H1 (cell line): ENCODE results near the gene CEP85L. TPM values are rescaled to one million over a fixed set of nuclear protein-coding genes. Genes with fewer than 3 reads are reported as not detected.

Experiments used
- CTCF ChIA-PET: fragments of 300-600 bp; sonication (Branson Sonifier 250); formaldehyde crosslinking; loops from one replicate; lab custom pipeline; 2021; ENCODE audit not compliant: partially characterized antibody; lab: Charles Lee
- POLR2A ChIA-PET: fragments of 300-600 bp; sonication (Branson Sonifier 250); formaldehyde crosslinking; loops from one replicate; lab custom pipeline; 2021; ENCODE audit warnings: inconsistent platforms; ENCODE audit not compliant: partially characterized antibody; lab: Charles Lee
- DNase-seq, 2 experiments: peaks; one replicate each; pipeline versions ENCODE4 v3.0.0 to v3.0.0-alpha.2; 2010 to 2022; ENCODE audit warnings: low spot score in 2 of 2, low read depth in 1 of 2, mixed read lengths in 1 of 2
- FAIRE-seq: peaks from 2 replicates; lab custom pipeline; 2011; peaks lifted over from hg19 to GRCh38; lab: Jason Lieb, UNC
- H2AFZ ChIP-seq: 2 replicates; pipeline ENCODE4 v1.8.1; 2012; ENCODE audit warnings: low read length, inconsistent platforms
- H2AK5ac ChIP-seq: 2 replicates; pipeline ENCODE4 v1.6.1; 2013; ENCODE audit warnings: low read depth, low read length
- H2BK120ac ChIP-seq: replicated peaks from 2 replicates; pipeline ENCODE3; 2013; ENCODE audit warnings: low read depth, low read length, inconsistent platforms
- H2BK12ac ChIP-seq: 2 replicates; pipeline ENCODE4 v1.6.1; 2013; ENCODE audit warnings: low read depth, low read length
- H2BK15ac ChIP-seq: 2 replicates; pipeline ENCODE4 v1.6.1; 2013; ENCODE audit warnings: low read length
- H2BK20ac ChIP-seq: 2 replicates; pipeline ENCODE4 v1.6.1; 2013; ENCODE audit warnings: low read length
- H2BK5ac ChIP-seq: 2 replicates; pipeline ENCODE4 v1.6.1; 2013; ENCODE audit warnings: low read depth, low read length
- H3K14ac ChIP-seq: 2 replicates; pipeline ENCODE4 v1.6.1; 2013; ENCODE audit warnings: inconsistent platforms; ENCODE audit not compliant: insufficient read length
- H3K18ac ChIP-seq: 2 replicates; pipeline ENCODE4 v1.6.1; 2013; ENCODE audit warnings: low read length; ENCODE audit errors: extremely low read depth
- H3K23ac ChIP-seq: 2 replicates; pipeline ENCODE4 v1.6.1; 2013; ENCODE audit warnings: inconsistent platforms; ENCODE audit not compliant: insufficient read length
- H3K23me2 ChIP-seq: 2 replicates; pipeline ENCODE4 v1.6.1; 2013; ENCODE audit warnings: low read depth, low read length
- H3K27ac ChIP-seq: 2 replicates; pipeline ENCODE4 v1.6.1; 2011; ENCODE audit warnings: low read depth, low read length, inconsistent platforms
- H3K27me3 ChIP-seq, 4 experiments: replicated peaks in 1 of 4; 1 replicate in 1 of 4; 2 replicates in 3 of 4; pipeline versions ENCODE4 v1.6.1 to v1.8.1; 2011 to 2013; ENCODE audit warnings: low read length in 3 of 4, mild to moderate bottlenecking in 3 of 4, inconsistent platforms in 2 of 4, mixed read lengths in 2 of 4, moderate library complexity in 1 of 4; ENCODE audit not compliant: control insufficient read depth in 3 of 4, insufficient read depth in 3 of 4; ENCODE audit errors: extremely low read depth in 1 of 4
- H3K36me3 ChIP-seq, 4 experiments: 2 replicates each; pipeline versions ENCODE4 v1.6.1 to v1.8.1; 2011 to 2013; ENCODE audit warnings: mild to moderate bottlenecking in 4 of 4, low read length in 3 of 4, moderate library complexity in 2 of 4, control low read depth in 1 of 4, inconsistent platforms in 1 of 4; ENCODE audit not compliant: insufficient read depth in 4 of 4, control insufficient read depth in 2 of 4
- H3K4ac ChIP-seq: replicated peaks from 2 replicates; pipeline ENCODE3; 2013; ENCODE audit warnings: low read length, low read depth, mixed read lengths, inconsistent platforms; ENCODE audit not compliant: insufficient read length
- H3K4me1 ChIP-seq, 4 experiments: replicated peaks in 1 of 4; 1 replicate in 1 of 4; 2 replicates in 3 of 4; pipeline versions ENCODE4 v1.6.1 to v1.8.1; 2011 to 2013; ENCODE audit warnings: low read length in 3 of 4, inconsistent platforms in 2 of 4, mixed read lengths in 1 of 4; ENCODE audit not compliant: insufficient read depth in 4 of 4, control insufficient read depth in 3 of 4
- H3K4me2 ChIP-seq, 2 experiments: 2 replicates each; pipeline versions ENCODE4 v1.6.1 to v1.8.1; 2011 to 2013; ENCODE audit warnings: low read depth in 2 of 2, low read length in 2 of 2, control low read depth in 1 of 2, inconsistent platforms in 1 of 2, mild to moderate bottlenecking in 1 of 2; ENCODE audit not compliant: insufficient read depth in 1 of 2
- H3K4me3 ChIP-seq, 4 experiments: fragments of 200-600, 300-600 bp in 1 of 4; sonication (generic), shearing (Covaris generic), sonication (Bioruptor Twin) in 1 of 4; 2 replicates each; pipeline versions ENCODE4 v1.5.1 to v1.8.1; 2011 to 2016; ENCODE audit warnings: low read length in 4 of 4, low read depth in 3 of 4, control low read depth in 2 of 4, inconsistent platforms in 2 of 4, mild to moderate bottlenecking in 2 of 4, mixed read lengths in 1 of 4, moderate library complexity in 1 of 4; ENCODE audit not compliant: insufficient read depth in 2 of 4; ENCODE audit errors: extremely low read depth in 1 of 4
- H3K56ac ChIP-seq: replicated peaks from 2 replicates; pipeline ENCODE3; 2013; ENCODE audit warnings: low read depth, mild to moderate bottlenecking, mixed read lengths, low read length, inconsistent platforms; ENCODE audit not compliant: insufficient read length
- H3K79me1 ChIP-seq: 2 replicates; pipeline ENCODE4 v1.6.1; 2013; ENCODE audit warnings: low read depth, low read length, control low read depth
- H3K79me2 ChIP-seq, 2 experiments: 2 replicates each; pipeline versions ENCODE4 v1.6.1 to v1.8.1; 2012 to 2013; ENCODE audit warnings: low read length in 2 of 2, mild to moderate bottlenecking in 2 of 2, inconsistent platforms in 1 of 2; ENCODE audit not compliant: insufficient read depth in 2 of 2, control insufficient read depth in 1 of 2
- H3K9ac ChIP-seq, 4 experiments: replicated peaks in 1 of 4; 1 replicate in 1 of 4; 2 replicates in 3 of 4; pipeline versions ENCODE4 v1.6.1 to v1.8.1; 2011 to 2013; ENCODE audit warnings: low read depth in 3 of 4, low read length in 3 of 4, control low read depth in 2 of 4, mild to moderate bottlenecking in 2 of 4, moderate library complexity in 2 of 4, inconsistent platforms in 1 of 4; ENCODE audit errors: extremely low read depth in 1 of 4
- H3K9me3 ChIP-seq, 2 experiments: 2 replicates each; pipeline versions ENCODE4 v1.6.1 to v1.8.1; 2012 to 2013; ENCODE audit warnings: mild to moderate bottlenecking in 2 of 2, moderate library complexity in 2 of 2, control low read depth in 1 of 2, inconsistent platforms in 1 of 2, low read depth in 1 of 2, low read length in 1 of 2, mixed read lengths in 1 of 2; ENCODE audit not compliant: insufficient read depth in 2 of 2
- H4K20me1 ChIP-seq, 2 experiments: replicated peaks in 1 of 2; 2 replicates each; pipeline versions ENCODE3 to v1.8.1; 2011 to 2013; ENCODE audit warnings: inconsistent platforms in 2 of 2, low read length in 2 of 2, mild to moderate bottlenecking in 1 of 2; ENCODE audit not compliant: insufficient read depth in 2 of 2, control insufficient read depth in 1 of 2
- H4K5ac ChIP-seq: 2 replicates; pipeline ENCODE4 v1.6.1; 2013; ENCODE audit warnings: low read length, low read depth, mixed read lengths, inconsistent platforms; ENCODE audit not compliant: insufficient read length
- H4K8ac ChIP-seq: 2 replicates; pipeline ENCODE4 v1.8.0; 2013; ENCODE audit warnings: mild to moderate bottlenecking, moderate library complexity, low read length, inconsistent platforms; ENCODE audit not compliant: insufficient read depth; ENCODE audit errors: extremely low read depth
- H4K91ac ChIP-seq: replicated peaks from 2 replicates; pipeline ENCODE3; 2013; ENCODE audit warnings: low read length, mixed read lengths, inconsistent platforms; ENCODE audit not compliant: insufficient read length
- ASH2L ChIP-seq: fragments of 200-600, 300-600 bp; sonication (generic); IDR thresholded peaks from one replicate; pipeline ENCODE4 v1.7.1; 2017; ENCODE audit warnings: low read length
- BACH1 ChIP-seq: IDR thresholded peaks from 2 replicates; pipeline ENCODE4 v1.6.1; 2012; ENCODE audit warnings: low read length, improper control_type of control experiment
- BCL11A ChIP-seq, 2 experiments: IDR thresholded peaks; one replicate each; pipeline ENCODE4 v1.6.1; 2011; ENCODE audit warnings: low read depth in 2 of 2, low read length in 2 of 2, mild to moderate bottlenecking in 2 of 2
- CHD1 ChIP-seq: IDR thresholded peaks from 2 replicates; pipeline ENCODE4 v1.6.1; 2012; ENCODE audit warnings: low read depth, low read length, improper control_type of control experiment
- JUN ChIP-seq: IDR thresholded peaks from 2 replicates; pipeline ENCODE4 v1.6.1; 2011; ENCODE audit warnings: low read depth, mild to moderate bottlenecking, improper control_type of control experiment, low read length
- NANOG ChIP-seq: IDR thresholded peaks from 2 replicates; pipeline ENCODE4 v1.6.1; 2011; ENCODE audit warnings: low read length, low read depth, mild to moderate bottlenecking, inconsistent platforms; ENCODE audit not compliant: insufficient read depth, poor library complexity, severe bottlenecking
- PHF8 ChIP-seq: fragments of 200-600 bp; sonication (generic); conservative IDR thresholded peaks from 2 replicates; pipeline ENCODE4 v1.7.1; 2012; ENCODE audit warnings: low read depth, mild to moderate bottlenecking, inconsistent platforms, low read length, moderate library complexity
- POLR2A ChIP-seq, 2 experiments: IDR thresholded peaks; 1 replicate in 1 of 2; 2 replicates in 1 of 2; pipeline ENCODE4 v1.6.1; 2011; ENCODE audit warnings: low read depth in 2 of 2, low read length in 2 of 2, mild to moderate bottlenecking in 2 of 2; ENCODE audit errors: control extremely low read depth in 1 of 2
- POLR2AphosphoS5 ChIP-seq: IDR thresholded peaks from 2 replicates; pipeline ENCODE4 v1.6.1; 2011; ENCODE audit warnings: low read depth, low read length
- SP2 ChIP-seq: IDR thresholded peaks from 2 replicates; pipeline ENCODE4 v1.6.1; 2012; ENCODE audit warnings: mild to moderate bottlenecking, low read length, inconsistent platforms
- TBP ChIP-seq: IDR thresholded peaks from 2 replicates; pipeline ENCODE4 v1.6.1; 2011; ENCODE audit warnings: low read depth, low read length, improper control_type of control experiment
- TEAD4 ChIP-seq: IDR thresholded peaks from 2 replicates; pipeline ENCODE4 v1.6.1; 2012; ENCODE audit warnings: low read depth, low read length, inconsistent platforms, mixed read lengths
- WGBS, 2 experiments: shearing (Covaris generic) in 1 of 2; methylation state at CpG; one replicate each; pipeline versions ENCODE4 v1.1.6 to v1.1.7; 2013 to 2015; ENCODE audit warnings: low lambda C conversion rate in 2 of 2, mixed read lengths in 2 of 2, inconsistent platforms in 1 of 2, low coverage in 1 of 2, missing lambda C conversion rate in 1 of 2; ENCODE audit not compliant: insufficient replicate concordance in 2 of 2, insufficient coverage in 1 of 2, insufficient read length in 1 of 2; ENCODE audit errors: extremely low coverage in 1 of 2, missing lambda C conversion rate in 1 of 2; 5-methylcytosine and 5-hydroxymethylcytosine counted together
- polyA plus RNA-seq, 7 experiments: library from polyadenylated mRNA; depleted of rRNA in 3 of 7; stranded (reverse) in 5 of 7; unstranded in 2 of 7; fragments of >200 nt in 5 of 7; fragments of 200-250 nt in 2 of 7; gene quantifications; 1 replicate in 5 of 7; 2 replicates in 1 of 7; 4 replicates in 1 of 7; pipeline versions ENCODE4 v1.2.1 to v1.2.3, GENCODE V29; 2011 to 2013; ENCODE audit warnings: missing spikeins in 2 of 7, mixed read lengths in 2 of 7
- total RNA-seq: library from RNA; stranded (reverse); fragmentation: NEBNext Ultra II Directional; extraction: Animal tissue kit (Norgen Biotek cat#: 25700); gene quantifications from 2 replicates; pipeline ENCODE4 v1.2.1, GENCODE V29; 2021
- TF ChIP-seq, protein P1 (sequence below): IDR thresholded peaks from 2 replicates; pipeline ENCODE4 v1.6.1; 2011; ENCODE audit warnings: low read depth, mild to moderate bottlenecking, low read length; ENCODE audit not compliant: insufficient read depth
- TF ChIP-seq, protein P2 (sequence below): IDR thresholded peaks from 2 replicates; pipeline ENCODE4 v1.6.1; 2012; ENCODE audit warnings: inconsistent platforms
- TF ChIP-seq, protein P3 (sequence below): IDR thresholded peaks from 2 replicates; pipeline ENCODE4 v1.6.1; 2012; ENCODE audit warnings: inconsistent platforms

Gene CEP85L
- total and polyA plus RNA-seq, 2 of the 8 experiments (the other 6 are each of a cell fraction or from before 2014, with no cell fraction given): 3.2 to 27.6 TPM

DNA sequence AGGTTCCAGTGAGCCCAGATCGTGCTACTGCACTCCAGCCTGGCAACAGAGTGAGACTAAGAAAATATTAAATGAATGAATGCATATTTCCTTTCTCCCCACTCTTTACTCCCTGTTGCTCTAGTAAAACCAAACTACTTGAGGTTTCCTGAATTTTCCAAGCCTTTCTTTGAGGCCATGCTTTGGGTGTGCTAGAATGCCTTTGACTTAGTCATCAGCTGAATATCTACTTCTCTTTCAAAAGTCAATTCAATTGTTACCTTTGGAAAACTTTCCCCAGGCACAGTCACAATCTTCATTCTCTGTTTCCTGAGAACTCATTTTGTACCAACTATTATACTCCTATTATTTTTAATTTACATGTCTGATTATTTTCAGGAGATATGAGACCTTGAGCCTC is 27.5 kb upstream of the CEP85L start:
- no peak overlapping the region for H3K4me3 ChIP-seq
- H3K18ac ChIP-seq: no peak overlapping the region
- no peaks in the 10 kb centered on the region for H3K79me2 ChIP-seq
- H4K91ac ChIP-seq: no peak overlapping the region
- no peak overlapping the region for H2BK120ac ChIP-seq
- H3K79me1 ChIP-seq: no peaks in the 10 kb centered on the region
- no peak overlapping the region for H3K4me2 ChIP-seq
- H3K27me3 ChIP-seq: no peaks in the 10 kb centered on the region
- H3K9me3 ChIP-seq: no peaks in the 10 kb centered on the region
- H4K8ac ChIP-seq: no peak overlapping the region
- H3K27ac ChIP-seq: no peak overlapping the region
- no peak overlapping the region for H2BK20ac ChIP-seq
- H4K5ac ChIP-seq: no peak overlapping the region
- no peak overlapping the region for H2AK5ac ChIP-seq
- no peak overlapping the region for H3K23ac ChIP-seq
- no peak overlapping the region for H3K9ac ChIP-seq
- no peak overlapping the region for H3K14ac ChIP-seq
- H3K23me2 ChIP-seq: no peaks in the 10 kb centered on the region
- no peak overlapping the region for H2BK5ac ChIP-seq
- POLR2A ChIA-PET: no interaction called here
- no peak overlapping the region for H3K56ac ChIP-seq
- CTCF ChIA-PET: no interaction called here
- no peaks in the 10 kb centered on the region for H4K20me1 ChIP-seq
- no peak overlapping the region for H3K4ac ChIP-seq
- FAIRE-seq (no peak), DNase-seq (no peak)
- H2BK12ac ChIP-seq: no peak overlapping the region
- H2BK15ac ChIP-seq: no peak overlapping the region
- H2AFZ ChIP-seq: no peak overlapping the region
- no peaks in the 10 kb centered on the region for H3K36me3 ChIP-seq
- no peaks in the 10 kb centered on the region for H3K4me1 ChIP-seq
- no peak for TF ChIP-seq POLR2A (IDR thresholded peaks at IDR 0.05; ENCODE audit: control extremely low read depth in 1 of 2, low read depth in 2 of 2, low read length in 2 of 2)
- TF ChIP-seq, protein P1, sequence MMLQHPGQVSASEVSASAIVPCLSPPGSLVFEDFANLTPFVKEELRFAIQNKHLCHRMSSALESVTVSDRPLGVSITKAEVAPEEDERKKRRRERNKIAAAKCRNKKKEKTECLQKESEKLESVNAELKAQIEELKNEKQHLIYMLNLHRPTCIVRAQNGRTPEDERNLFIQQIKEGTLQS: no peak
- TF ChIP-seq, protein P2, sequence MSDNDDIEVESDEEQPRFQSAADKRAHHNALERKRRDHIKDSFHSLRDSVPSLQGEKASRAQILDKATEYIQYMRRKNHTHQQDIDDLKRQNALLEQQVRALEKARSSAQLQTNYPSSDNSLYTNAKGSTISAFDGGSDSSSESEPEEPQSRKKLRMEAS: no peak
- no peak for TF ChIP-seq TBP
- no peak for TF ChIP-seq SP2
- no peak for TF ChIP-seq CHD1
- TF ChIP-seq NANOG: no peak
- no peak for TF ChIP-seq POLR2AphosphoS5
- TF ChIP-seq TEAD4: no peak
- no peak for TF ChIP-seq ASH2L
- no peak for TF ChIP-seq BACH1
- TF ChIP-seq PHF8: no peak
- TF ChIP-seq BCL11A (IDR thresholded peaks at IDR 0.05; ENCODE audit: low read depth in 2 of 2, low read length in 2 of 2): no peak
- TF ChIP-seq JUN: no peak
- TF ChIP-seq, protein P3, sequence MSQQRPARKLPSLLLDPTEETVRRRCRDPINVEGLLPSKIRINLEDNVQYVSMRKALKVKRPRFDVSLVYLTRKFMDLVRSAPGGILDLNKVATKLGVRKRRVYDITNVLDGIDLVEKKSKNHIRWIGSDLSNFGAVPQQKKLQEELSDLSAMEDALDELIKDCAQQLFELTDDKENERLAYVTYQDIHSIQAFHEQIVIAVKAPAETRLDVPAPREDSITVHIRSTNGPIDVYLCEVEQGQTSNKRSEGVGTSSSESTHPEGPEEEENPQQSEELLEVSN: no peak
- 93% methylated on average over 1 of the region's 1 CpG; no CpG with 5 or more reads in 1 of the 2 experiments for WGBS, 2 experiments
